H1 (cell line): Measurements from ENCODE around the gene RABGGTB. TPM values are rescaled to one million over a fixed set of nuclear protein-coding genes. Genes with fewer than 3 reads are reported as not detected.

Source experiments
- CTCF ChIA-PET: fragments of 300-600 bp; sonication (Branson Sonifier 250); formaldehyde crosslinking; loops from one replicate; lab custom pipeline; 2021; ENCODE audit not compliant: partially characterized antibody; lab: Charles Lee
- POLR2A ChIA-PET: fragments of 300-600 bp; sonication (Branson Sonifier 250); formaldehyde crosslinking; loops from one replicate; lab custom pipeline; 2021; ENCODE audit warnings: inconsistent platforms; ENCODE audit not compliant: partially characterized antibody; lab: Charles Lee
- DNase-seq, 2 experiments: peaks; one replicate each; pipeline versions ENCODE4 v3.0.0 to v3.0.0-alpha.2; 2010 to 2022; ENCODE audit warnings: low spot score in 2 of 2, low read depth in 1 of 2, mixed read lengths in 1 of 2
- FAIRE-seq: peaks from 2 replicates; lab custom pipeline; 2011; peaks lifted over from hg19 to GRCh38; lab: Jason Lieb, UNC
- H2AFZ ChIP-seq: 2 replicates; pipeline ENCODE4 v1.8.1; 2012; ENCODE audit warnings: low read length, inconsistent platforms
- H2AK5ac ChIP-seq: 2 replicates; pipeline ENCODE4 v1.6.1; 2013; ENCODE audit warnings: low read depth, low read length
- H2BK120ac ChIP-seq: replicated peaks from 2 replicates; pipeline ENCODE3; 2013; ENCODE audit warnings: low read depth, low read length, inconsistent platforms
- H2BK12ac ChIP-seq: 2 replicates; pipeline ENCODE4 v1.6.1; 2013; ENCODE audit warnings: low read depth, low read length
- H2BK15ac ChIP-seq: 2 replicates; pipeline ENCODE4 v1.6.1; 2013; ENCODE audit warnings: low read length
- H2BK20ac ChIP-seq: 2 replicates; pipeline ENCODE4 v1.6.1; 2013; ENCODE audit warnings: low read length
- H2BK5ac ChIP-seq: 2 replicates; pipeline ENCODE4 v1.6.1; 2013; ENCODE audit warnings: low read depth, low read length
- H3K14ac ChIP-seq: 2 replicates; pipeline ENCODE4 v1.6.1; 2013; ENCODE audit warnings: inconsistent platforms; ENCODE audit not compliant: insufficient read length
- H3K18ac ChIP-seq: 2 replicates; pipeline ENCODE4 v1.6.1; 2013; ENCODE audit warnings: low read length; ENCODE audit errors: extremely low read depth
- H3K23ac ChIP-seq: 2 replicates; pipeline ENCODE4 v1.6.1; 2013; ENCODE audit warnings: inconsistent platforms; ENCODE audit not compliant: insufficient read length
- H3K23me2 ChIP-seq: 2 replicates; pipeline ENCODE4 v1.6.1; 2013; ENCODE audit warnings: low read depth, low read length
- H3K27ac ChIP-seq: 2 replicates; pipeline ENCODE4 v1.6.1; 2011; ENCODE audit warnings: low read depth, low read length, inconsistent platforms
- H3K27me3 ChIP-seq, 4 experiments: replicated peaks in 1 of 4; 1 replicate in 1 of 4; 2 replicates in 3 of 4; pipeline versions ENCODE4 v1.6.1 to v1.8.1; 2011 to 2013; ENCODE audit warnings: low read length in 3 of 4, mild to moderate bottlenecking in 3 of 4, inconsistent platforms in 2 of 4, mixed read lengths in 2 of 4, moderate library complexity in 1 of 4; ENCODE audit not compliant: control insufficient read depth in 3 of 4, insufficient read depth in 3 of 4; ENCODE audit errors: extremely low read depth in 1 of 4
- H3K36me3 ChIP-seq, 4 experiments: 2 replicates each; pipeline versions ENCODE4 v1.6.1 to v1.8.1; 2011 to 2013; ENCODE audit warnings: mild to moderate bottlenecking in 4 of 4, low read length in 3 of 4, moderate library complexity in 2 of 4, control low read depth in 1 of 4, inconsistent platforms in 1 of 4; ENCODE audit not compliant: insufficient read depth in 4 of 4, control insufficient read depth in 2 of 4
- H3K4ac ChIP-seq: replicated peaks from 2 replicates; pipeline ENCODE3; 2013; ENCODE audit warnings: low read length, low read depth, mixed read lengths, inconsistent platforms; ENCODE audit not compliant: insufficient read length
- H3K4me1 ChIP-seq, 4 experiments: replicated peaks in 1 of 4; 1 replicate in 1 of 4; 2 replicates in 3 of 4; pipeline versions ENCODE4 v1.6.1 to v1.8.1; 2011 to 2013; ENCODE audit warnings: low read length in 3 of 4, inconsistent platforms in 2 of 4, mixed read lengths in 1 of 4; ENCODE audit not compliant: insufficient read depth in 4 of 4, control insufficient read depth in 3 of 4
- H3K4me2 ChIP-seq, 2 experiments: 2 replicates each; pipeline versions ENCODE4 v1.6.1 to v1.8.1; 2011 to 2013; ENCODE audit warnings: low read depth in 2 of 2, low read length in 2 of 2, control low read depth in 1 of 2, inconsistent platforms in 1 of 2, mild to moderate bottlenecking in 1 of 2; ENCODE audit not compliant: insufficient read depth in 1 of 2
- H3K4me3 ChIP-seq, 4 experiments: fragments of 200-600, 300-600 bp in 1 of 4; sonication (generic), shearing (Covaris generic), sonication (Bioruptor Twin) in 1 of 4; 2 replicates each; pipeline versions ENCODE4 v1.5.1 to v1.8.1; 2011 to 2016; ENCODE audit warnings: low read length in 4 of 4, low read depth in 3 of 4, control low read depth in 2 of 4, inconsistent platforms in 2 of 4, mild to moderate bottlenecking in 2 of 4, mixed read lengths in 1 of 4, moderate library complexity in 1 of 4; ENCODE audit not compliant: insufficient read depth in 2 of 4; ENCODE audit errors: extremely low read depth in 1 of 4
- H3K56ac ChIP-seq: replicated peaks from 2 replicates; pipeline ENCODE3; 2013; ENCODE audit warnings: low read depth, mild to moderate bottlenecking, mixed read lengths, low read length, inconsistent platforms; ENCODE audit not compliant: insufficient read length
- H3K79me1 ChIP-seq: 2 replicates; pipeline ENCODE4 v1.6.1; 2013; ENCODE audit warnings: low read depth, low read length, control low read depth
- H3K79me2 ChIP-seq, 2 experiments: 2 replicates each; pipeline versions ENCODE4 v1.6.1 to v1.8.1; 2012 to 2013; ENCODE audit warnings: low read length in 2 of 2, mild to moderate bottlenecking in 2 of 2, inconsistent platforms in 1 of 2; ENCODE audit not compliant: insufficient read depth in 2 of 2, control insufficient read depth in 1 of 2
- H3K9ac ChIP-seq, 4 experiments: replicated peaks in 1 of 4; 1 replicate in 1 of 4; 2 replicates in 3 of 4; pipeline versions ENCODE4 v1.6.1 to v1.8.1; 2011 to 2013; ENCODE audit warnings: low read depth in 3 of 4, low read length in 3 of 4, control low read depth in 2 of 4, mild to moderate bottlenecking in 2 of 4, moderate library complexity in 2 of 4, inconsistent platforms in 1 of 4; ENCODE audit errors: extremely low read depth in 1 of 4
- H3K9me3 ChIP-seq, 2 experiments: 2 replicates each; pipeline versions ENCODE4 v1.6.1 to v1.8.1; 2012 to 2013; ENCODE audit warnings: mild to moderate bottlenecking in 2 of 2, moderate library complexity in 2 of 2, control low read depth in 1 of 2, inconsistent platforms in 1 of 2, low read depth in 1 of 2, low read length in 1 of 2, mixed read lengths in 1 of 2; ENCODE audit not compliant: insufficient read depth in 2 of 2
- H4K20me1 ChIP-seq, 2 experiments: replicated peaks in 1 of 2; 2 replicates each; pipeline versions ENCODE3 to v1.8.1; 2011 to 2013; ENCODE audit warnings: inconsistent platforms in 2 of 2, low read length in 2 of 2, mild to moderate bottlenecking in 1 of 2; ENCODE audit not compliant: insufficient read depth in 2 of 2, control insufficient read depth in 1 of 2
- H4K5ac ChIP-seq: 2 replicates; pipeline ENCODE4 v1.6.1; 2013; ENCODE audit warnings: low read length, low read depth, mixed read lengths, inconsistent platforms; ENCODE audit not compliant: insufficient read length
- H4K8ac ChIP-seq: 2 replicates; pipeline ENCODE4 v1.8.0; 2013; ENCODE audit warnings: mild to moderate bottlenecking, moderate library complexity, low read length, inconsistent platforms; ENCODE audit not compliant: insufficient read depth; ENCODE audit errors: extremely low read depth
- H4K91ac ChIP-seq: replicated peaks from 2 replicates; pipeline ENCODE3; 2013; ENCODE audit warnings: low read length, mixed read lengths, inconsistent platforms; ENCODE audit not compliant: insufficient read length
- CREB1 ChIP-seq: IDR thresholded peaks from 2 replicates; pipeline ENCODE4 v1.6.1; 2012; ENCODE audit warnings: inconsistent platforms
- E2F6 ChIP-seq: IDR thresholded peaks from 2 replicates; pipeline ENCODE4 v1.6.1; 2012; ENCODE audit warnings: inconsistent platforms
- EZH2 ChIP-seq: fragments of 200-600 bp; sonication (generic); IDR thresholded peaks from 2 replicates; pipeline ENCODE4 v1.7.1; 2012; ENCODE audit warnings: low read depth, mild to moderate bottlenecking, moderate library complexity, low read length, inconsistent platforms; ENCODE audit not compliant: severe bottlenecking
- JUND ChIP-seq: IDR thresholded peaks from 2 replicates; pipeline ENCODE4 v1.6.1; 2011; ENCODE audit warnings: mild to moderate bottlenecking, improper control_type of control experiment, low read length
- KDM1A ChIP-seq: fragments of 200-600, 300-600 bp; sonication (generic); IDR thresholded peaks from 2 replicates; pipeline ENCODE4 v1.7.1; 2016; ENCODE audit warnings: mild to moderate bottlenecking, low read length, borderline replicate concordance
- MAX ChIP-seq: IDR thresholded peaks from 2 replicates; pipeline ENCODE4 v1.6.1; 2012; ENCODE audit warnings: inconsistent platforms
- NRF1 ChIP-seq: IDR thresholded peaks from 2 replicates; pipeline ENCODE4 v1.6.1; 2011; ENCODE audit warnings: mild to moderate bottlenecking, low read depth, low read length, improper control_type of control experiment
- RAD21 ChIP-seq, 2 experiments: IDR thresholded peaks in 1 of 2; conservative IDR thresholded peaks in 1 of 2; 2 replicates each; pipeline ENCODE4 v1.6.1; 2011; ENCODE audit warnings: low read depth in 2 of 2, low read length in 2 of 2, improper control_type of control experiment in 1 of 2, inconsistent platforms in 1 of 2, mild to moderate bottlenecking in 1 of 2, moderate library complexity in 1 of 2
- SIX5 ChIP-seq: IDR thresholded peaks from 2 replicates; pipeline ENCODE4 v1.6.1; 2011; ENCODE audit warnings: mild to moderate bottlenecking, low read depth, low read length
- SP4 ChIP-seq: IDR thresholded peaks from 2 replicates; pipeline ENCODE4 v1.6.1; 2012; ENCODE audit warnings: low read length, inconsistent platforms
- SUZ12 ChIP-seq: fragments of 200-600 bp; sonication (generic); IDR thresholded peaks from 2 replicates; pipeline ENCODE4 v1.6.1; 2012; ENCODE audit warnings: mild to moderate bottlenecking, inconsistent platforms, low read length, moderate library complexity, mixed read lengths
- TEAD4 ChIP-seq: IDR thresholded peaks from 2 replicates; pipeline ENCODE4 v1.6.1; 2012; ENCODE audit warnings: low read depth, low read length, inconsistent platforms, mixed read lengths
- YY1 ChIP-seq: IDR thresholded peaks from 2 replicates; pipeline ENCODE4 v1.6.1; 2011; ENCODE audit warnings: low read depth, mild to moderate bottlenecking, low read length
- WGBS, 2 experiments: shearing (Covaris generic) in 1 of 2; methylation state at CpG; one replicate each; pipeline versions ENCODE4 v1.1.6 to v1.1.7; 2013 to 2015; ENCODE audit warnings: low lambda C conversion rate in 2 of 2, mixed read lengths in 2 of 2, inconsistent platforms in 1 of 2, low coverage in 1 of 2, missing lambda C conversion rate in 1 of 2; ENCODE audit not compliant: insufficient replicate concordance in 2 of 2, insufficient coverage in 1 of 2, insufficient read length in 1 of 2; ENCODE audit errors: extremely low coverage in 1 of 2, missing lambda C conversion rate in 1 of 2; 5-methylcytosine and 5-hydroxymethylcytosine counted together
- polyA plus RNA-seq, 7 experiments: library from polyadenylated mRNA; depleted of rRNA in 3 of 7; stranded (reverse) in 5 of 7; unstranded in 2 of 7; fragments of >200 nt in 5 of 7; fragments of 200-250 nt in 2 of 7; gene quantifications; 1 replicate in 5 of 7; 2 replicates in 1 of 7; 4 replicates in 1 of 7; pipeline versions ENCODE4 v1.2.1 to v1.2.3, GENCODE V29; 2011 to 2013; ENCODE audit warnings: missing spikeins in 2 of 7, mixed read lengths in 2 of 7
- total RNA-seq: library from RNA; stranded (reverse); fragmentation: NEBNext Ultra II Directional; extraction: Animal tissue kit (Norgen Biotek cat#: 25700); gene quantifications from 2 replicates; pipeline ENCODE4 v1.2.1, GENCODE V29; 2021

Gene RABGGTB
- total and polyA plus RNA-seq, 2 of the 8 experiments (the other 6 are each of a cell fraction or from before 2014, with no cell fraction given) = 70.7 to 124 TPM

- Histone ChIP-seq H2BK12ac (no peak overlapping the region), H2BK5ac (no peak overlapping the region), H3K36me3 (no peaks in the 10 kb centered on the region; a peak in 1 of 8 replicates), H4K91ac (no peak overlapping the region), H3K4me1 (no peaks in the 10 kb centered on the region), H3K4me2 (no peak overlapping the region), H3K9me3 (0 out of 4 replicates have a peak, but pooled peaks cover 0 to 2% of the 10 kb centered on the region in 2 experiments), H2AK5ac (no peak overlapping the region), H3K14ac (no peak overlapping the region), H3K23ac (no peak overlapping the region), H3K23me2 (no peaks in the 10 kb centered on the region), H3K4ac (no peak overlapping the region), H4K5ac (no peak overlapping the region), H4K20me1 (no peaks in the 10 kb centered on the region), H3K79me1 (no peaks in the 10 kb centered on the region), H2BK20ac (no peak overlapping the region), H3K9ac (no peak overlapping the region), H3K4me3 (no peak overlapping the region), H3K27ac (no peak overlapping the region), H3K18ac (no peak overlapping the region), H3K27me3 (no peaks in the 10 kb centered on the region), H3K79me2 (no peaks in the 10 kb centered on the region), H2BK15ac (no peak overlapping the region), H3K56ac (no peak overlapping the region), H2AFZ (no peak overlapping the region), H4K8ac (no peak overlapping the region), H2BK120ac (no peak overlapping the region)
- POLR2A ChIA-PET = no interaction called here
- DNase-seq (no peak), FAIRE-seq (no peak)
- 81% methylated on average over 1 of the region's 1 CpG; no CpG with 5 or more reads in 1 of the 2 experiments for WGBS, 2 experiments
- CTCF ChIA-PET = interaction anchor here (0.6 to 0.7 kb wide), 2 partner anchors 312 to 1619 kb away, joined by 3 to 5 read pairs; no protein-coding TSS in a partner anchor
- no peak for TF ChIP-seq MAX
- no peak for TF ChIP-seq E2F6
- TF ChIP-seq SIX5 = no peak
- TF ChIP-seq SUZ12 = no peak
- TF ChIP-seq EZH2 = no peak
- TF ChIP-seq CREB1 = no peak
- no peak for TF ChIP-seq YY1
- TF ChIP-seq KDM1A = no peak
- TF ChIP-seq TEAD4 = no peak
- TF ChIP-seq SP4 = no peak
- TF ChIP-seq JUND = no peak
- TF ChIP-seq NRF1 = no peak
- TF ChIP-seq RAD21 (IDR thresholded peaks at IDR 0.05 in 1 of 2, conservative IDR thresholded peaks at IDR 0.05 in 1 of 2; ENCODE audit: low read depth in 2 of 2, low read length in 2 of 2) = no peak
These were observed 20.2 kb upstream of the RABGGTB start for GRCh38 chr1:75765697-75766355.
